ENCODE measurements around the gene CREBBP.

DNA sequence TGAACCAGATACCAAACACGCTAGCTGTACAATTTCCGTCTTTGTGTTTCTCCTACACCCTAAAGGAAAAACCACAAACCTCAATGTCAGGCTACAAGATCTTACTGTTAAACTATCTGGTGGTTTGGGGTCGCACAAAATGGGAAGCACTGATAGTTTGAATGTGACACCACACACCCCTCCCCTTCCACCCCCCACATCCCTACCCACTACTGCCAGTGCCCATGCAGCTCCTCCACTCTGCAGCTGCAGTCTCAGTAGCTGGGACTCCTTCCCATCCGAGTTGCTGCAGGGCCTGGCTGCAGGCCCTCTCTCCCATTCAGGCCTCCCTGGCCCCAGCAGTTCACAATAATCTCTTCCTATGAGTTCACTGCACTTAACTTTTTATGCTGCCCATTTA, 181.6 kb downstream of the CREBBP start:
- no peak for TF ChIP-seq POLR2AphosphoS5 (IDR thresholded peaks at IDR 0.05)
- TF ChIP-seq, protein P1, sequence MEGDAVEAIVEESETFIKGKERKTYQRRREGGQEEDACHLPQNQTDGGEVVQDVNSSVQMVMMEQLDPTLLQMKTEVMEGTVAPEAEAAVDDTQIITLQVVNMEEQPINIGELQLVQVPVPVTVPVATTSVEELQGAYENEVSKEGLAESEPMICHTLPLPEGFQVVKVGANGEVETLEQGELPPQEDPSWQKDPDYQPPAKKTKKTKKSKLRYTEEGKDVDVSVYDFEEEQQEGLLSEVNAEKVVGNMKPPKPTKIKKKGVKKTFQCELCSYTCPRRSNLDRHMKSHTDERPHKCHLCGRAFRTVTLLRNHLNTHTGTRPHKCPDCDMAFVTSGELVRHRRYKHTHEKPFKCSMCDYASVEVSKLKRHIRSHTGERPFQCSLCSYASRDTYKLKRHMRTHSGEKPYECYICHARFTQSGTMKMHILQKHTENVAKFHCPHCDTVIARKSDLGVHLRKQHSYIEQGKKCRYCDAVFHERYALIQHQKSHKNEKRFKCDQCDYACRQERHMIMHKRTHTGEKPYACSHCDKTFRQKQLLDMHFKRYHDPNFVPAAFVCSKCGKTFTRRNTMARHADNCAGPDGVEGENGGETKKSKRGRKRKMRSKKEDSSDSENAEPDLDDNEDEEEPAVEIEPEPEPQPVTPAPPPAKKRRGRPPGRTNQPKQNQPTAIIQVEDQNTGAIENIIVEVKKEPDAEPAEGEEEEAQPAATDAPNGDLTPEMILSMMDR (IDR thresholded peaks at IDR 0.05) = no peak

Data from prostate gland (tissue), 2 donors.